Kidney glomerular epithelial cell (primary cell): Measurements from ENCODE around the gene EXOC5.
"Not testable (repeated sequence)": the region's sequence is repeated elsewhere in the genome, so short reads cannot be mapped to it uniquely, and the experiment has no call there.

Experiments
- DNase-seq: peaks from one replicate; lab custom pipeline; 2025; lab: John Stamatoyannopoulos, UW

The EXOC5 gene

GRCh38 chr14:57268161-57269069, at the start of gene EXOC5, which contains the start of gene AP5M1:
EXOC5 (minus strand) TSS chr14:57268905; CDS start chr14:57268648, 257 bp downstream.
AP5M1 (plus strand) TSS chr14:57268971; CDS start chr14:57269315, 344 bp downstream.
- DNase-seq = peak; percentile 97

GRCh38 chr14:57317248-57317833, 48.6 kb upstream of the EXOC5 start:
- peak; percentile 84 for DNase-seq

- DNase-seq = no peak
Observed at GRCh38 chr14:57314396-57315089, 45.8 kb upstream of the EXOC5 start.

- DNase-seq = no peak
Observed at GRCh38 chr14:57302883-57303282, 34.2 kb upstream of the EXOC5 start.

- no peak for DNase-seq
Observed at GRCh38 chr14:57299511-57299910, 30.8 kb upstream of the EXOC5 start.

- DNase-seq = no peak
Observed at GRCh38 chr14:57297852-57298251, 29.1 kb upstream of the EXOC5 start.

- DNase-seq = peak; percentile 18
Observed at GRCh38 chr14:57295239-57295638, 26.5 kb upstream of the EXOC5 start.

- peak; percentile 9 for DNase-seq
Observed at GRCh38 chr14:57293866-57294837, 25.4 kb upstream of the EXOC5 start.

GRCh38 chr14:57291692-57292647, 23.3 kb upstream of the EXOC5 start:
- no peak for DNase-seq

GRCh38 chr14:57290751-57291150, 22.0 kb upstream of the EXOC5 start:
- DNase-seq = no peak

GRCh38 chr14:57287745-57288144, 19.0 kb upstream of the EXOC5 start:
- DNase-seq = no peak

GRCh38 chr14:57277062-57277461, 8.4 kb upstream of the EXOC5 start:
- DNase-seq = no peak

- no peak for DNase-seq
Observed at GRCh38 chr14:57275023-57275664, 6.4 kb upstream of the EXOC5 start.

- DNase-seq = no peak
Observed at GRCh38 chr14:57274551-57274950, 5.8 kb upstream of the EXOC5 start.

- no peak for DNase-seq
Observed at GRCh38 chr14:57273236-57273635, 4.5 kb upstream of the EXOC5 start.

GRCh38 chr14:57266065-57266464, 2.6 kb downstream of the EXOC5 start:
- peak; percentile 32 for DNase-seq

- DNase-seq = no peak
Observed at GRCh38 chr14:57262117-57262516, 6.6 kb downstream of the EXOC5 start.

GRCh38 chr14:57261604-57262003, 7.1 kb downstream of the EXOC5 start:
- no peak for DNase-seq

- DNase-seq = no peak
Observed at GRCh38 chr14:57259672-57260071, 9.0 kb downstream of the EXOC5 start.

GRCh38 chr14:57258221-57258620, 10.5 kb downstream of the EXOC5 start:
- not testable (repeated sequence) for DNase-seq
